Activated CD8-positive, alpha-beta memory T cell treated with anti-CD3 and anti-CD28 coated beads for 36 hours (primary cell): ENCODE results near the gene RNPEPL1. TPM values are rescaled to one million over a fixed set of nuclear protein-coding genes. Genes with fewer than 3 reads are reported as not detected.

Source experiments
- CTCF ChIA-PET: fragments of 350-600 bp; sonication (Branson Sonifier 250); formaldehyde crosslinking; loops from one replicate; lab custom pipeline; 2021; ENCODE audit warnings: antibody characterized with exemption; lab: Charles Lee
- POLR2A ChIA-PET: fragments of 350-600 bp; sonication (Branson Sonifier 250); formaldehyde crosslinking; loops from one replicate; lab custom pipeline; 2021; ENCODE audit warnings: antibody characterized with exemption; lab: Charles Lee
- total RNA-seq, 2 experiments: library from RNA; stranded (reverse); gene quantifications; one replicate each; pipeline ENCODE4 v1.2.3, GENCODE V29; 2021

The RNPEPL1 gene
- total RNA-seq, 2 experiments from 2014 or later, result 50.8 to 51.7 TPM

- CTCF ChIA-PET, result interaction anchor here (1.1 to 2.4 kb wide), 4 partner anchors 11 to 109 kb away, joined by 3 to 20 read pairs (median 5); partner anchors contain the start of gene DUSP28
- POLR2A ChIA-PET, result interaction anchor here (2.7 to 3.1 kb wide), 2 partner anchors 36 to 57 kb away, joined by 17 to 19 read pairs; partner anchors contain the start of gene CAPN10
These were observed 54.4 kb downstream of the RNPEPL1 start for GRCh38 chr2:240622531-240623235.

GRCh38 chr2:240623531-240624010 is 55.3 kb downstream of the RNPEPL1 start:
- ChIA-PET CTCF (no interaction called here), POLR2A (no interaction called here)

GRCh38 chr2:240624011-240624949 is 56.0 kb downstream of the RNPEPL1 start:
- POLR2A ChIA-PET, result interaction anchor here (1.1 to 1.7 kb wide), 2 partner anchors 11 to 37 kb away, joined by 3 to 13 read pairs; partner anchors contain the start of gene CAPN10
- CTCF ChIA-PET, result interaction anchor here (0.6 to 1.2 kb wide), 2 partner anchors 58 to 1232 kb away, joined by 3 to 11 read pairs; no protein-coding TSS in a partner anchor

GRCh38 chr2:240624950-240625621 is 56.8 kb downstream of the RNPEPL1 start, which contains the start of gene GPR35:
Gene GPR35, plus strand, starts transcription at chr2:240625480. Its CDS starts 4,473 bp downstream, at chr2:240629953.
- ChIA-PET CTCF (interaction anchor here (0.6 to 1.2 kb wide), 3 partner anchors 59 to 1233 kb away, joined by 3 to 11 read pairs (median 3); no protein-coding TSS in a partner anchor), POLR2A (interaction anchor here (0.6 to 1.7 kb wide), 3 partner anchors 12 to 600 kb away, joined by 3 to 13 read pairs (median 3); partner anchors contain the start of genes CAPN10 and NDUFA10)

- ChIA-PET POLR2A (interaction anchor here (1.1 kb wide), 1 partner anchor 40 kb away, joined by 3 read pairs; no protein-coding TSS in a partner anchor), CTCF (interaction anchor here (1.2 kb wide), 1 partner anchor 32 kb away, joined by 4 read pairs; no protein-coding TSS in a partner anchor)
These were observed 58.4 kb downstream of the RNPEPL1 start for GRCh38 chr2:240626531-240627300.

- POLR2A ChIA-PET, result no interaction called here
These were observed 59.6 kb downstream of the RNPEPL1 start for GRCh38 chr2:240627736-240628506.

GRCh38 chr2:240628507-240628807 is 60.2 kb downstream of the RNPEPL1 start:
- ChIA-PET POLR2A (no interaction called here), CTCF (no interaction called here)

More at GRCh38 chr2:240627736-240628506, 59.6 kb downstream of the RNPEPL1 start:
- CTCF ChIA-PET, result interaction anchor here (1.2 kb wide), 1 partner anchor 33 kb away, joined by 4 read pairs; no protein-coding TSS in a partner anchor

- ChIA-PET POLR2A (no interaction called here), CTCF (no interaction called here)
These were observed 60.7 kb downstream of the RNPEPL1 start for GRCh38 chr2:240628808-240629618.

- POLR2A ChIA-PET, result no interaction called here
- CTCF ChIA-PET, result no interaction called here
These were observed 61.3 kb downstream of the RNPEPL1 start for GRCh38 chr2:240629619-240629967.

GRCh38 chr2:240629968-240630770 is 61.9 kb downstream of the RNPEPL1 start:
- ChIA-PET CTCF (no interaction called here), POLR2A (no interaction called here)

Other genes with a start within 250 kb of the RNPEPL1 start
- 1 to 10 TPM; 1.7 TPM for gene GPC1, start 132.8 kb upstream of the RNPEPL1 start, total RNA-seq
- gene ANKMY1, start 10.5 kb upstream of the RNPEPL1 start, total RNA-seq, result 10 to 100 TPM; 21.1 to 23.0 TPM
- gene DUSP28, start 8.1 kb upstream of the RNPEPL1 start, total RNA-seq, result 1 to 10 TPM; 6.0 to 6.2 TPM
- 10 to 100 TPM; 39.8 to 41.2 TPM for gene CAPN10, start 18.2 kb downstream of the RNPEPL1 start, total RNA-seq
- 10 to 100 TPM; 12.6 to 13.3 TPM for gene GPR35, start 57.0 kb downstream of the RNPEPL1 start, total RNA-seq
- gene AQP12B, start 114.4 kb downstream of the RNPEPL1 start, total RNA-seq, result not detected
- gene AQP12A, start 123.4 kb downstream of the RNPEPL1 start, total RNA-seq, result not detected